Eye (tissue), 1 donor: ENCODE data around the gene ITPR2.
"Not testable (repeated sequence)": the region's sequence is repeated elsewhere in the genome, so short reads cannot be mapped to it uniquely, and the experiment has no call there.

Source experiments
- DNase-seq: peaks from one replicate; pipeline ENCODE4 v3.0.0-alpha.2; 2015

ITPR2 gene

DNA sequence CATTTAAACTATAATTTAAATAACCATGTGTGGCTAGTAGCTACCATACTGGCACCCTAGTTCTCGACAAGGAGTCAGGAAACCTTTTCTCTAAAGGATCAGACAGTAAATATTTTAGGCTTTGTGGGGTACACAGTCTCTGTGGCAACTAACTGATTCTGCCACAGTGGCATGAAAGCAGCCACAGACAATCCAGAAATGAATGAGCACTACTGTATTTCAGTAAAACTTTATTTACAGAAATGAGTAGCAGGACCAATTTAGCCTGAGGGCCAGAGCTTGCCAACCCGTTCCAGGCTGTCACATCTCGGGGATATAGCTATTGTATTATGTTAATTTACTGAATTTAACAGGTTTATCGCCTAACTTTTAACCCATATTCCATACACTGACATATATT is 278.7 kb downstream of the ITPR2 start:
- no peak for DNase-seq

- DNase-seq: no peak
Measured at GRCh38 chr12:26551385-26551784, 281.6 kb downstream of the ITPR2 start.

DNA sequence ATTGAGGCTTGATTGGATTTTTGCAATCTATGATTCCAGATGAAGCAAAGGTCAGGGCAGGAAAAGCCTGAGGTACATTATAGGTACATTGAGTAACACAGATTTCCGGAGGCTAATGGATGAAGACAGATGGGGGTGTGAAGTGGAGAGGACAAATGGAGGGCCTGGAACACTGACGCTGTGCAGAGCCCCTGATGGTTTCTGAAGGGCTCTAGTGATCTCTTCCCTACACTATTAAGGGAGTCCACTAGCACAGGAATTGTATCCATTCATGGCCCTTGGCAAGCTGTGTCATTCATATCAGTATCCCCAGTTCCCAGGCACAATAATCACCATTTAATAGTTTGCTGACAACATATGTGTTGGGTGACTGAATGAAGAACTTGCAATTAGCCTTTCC is 284.8 kb downstream of the ITPR2 start:
- no peak for DNase-seq

DNA sequence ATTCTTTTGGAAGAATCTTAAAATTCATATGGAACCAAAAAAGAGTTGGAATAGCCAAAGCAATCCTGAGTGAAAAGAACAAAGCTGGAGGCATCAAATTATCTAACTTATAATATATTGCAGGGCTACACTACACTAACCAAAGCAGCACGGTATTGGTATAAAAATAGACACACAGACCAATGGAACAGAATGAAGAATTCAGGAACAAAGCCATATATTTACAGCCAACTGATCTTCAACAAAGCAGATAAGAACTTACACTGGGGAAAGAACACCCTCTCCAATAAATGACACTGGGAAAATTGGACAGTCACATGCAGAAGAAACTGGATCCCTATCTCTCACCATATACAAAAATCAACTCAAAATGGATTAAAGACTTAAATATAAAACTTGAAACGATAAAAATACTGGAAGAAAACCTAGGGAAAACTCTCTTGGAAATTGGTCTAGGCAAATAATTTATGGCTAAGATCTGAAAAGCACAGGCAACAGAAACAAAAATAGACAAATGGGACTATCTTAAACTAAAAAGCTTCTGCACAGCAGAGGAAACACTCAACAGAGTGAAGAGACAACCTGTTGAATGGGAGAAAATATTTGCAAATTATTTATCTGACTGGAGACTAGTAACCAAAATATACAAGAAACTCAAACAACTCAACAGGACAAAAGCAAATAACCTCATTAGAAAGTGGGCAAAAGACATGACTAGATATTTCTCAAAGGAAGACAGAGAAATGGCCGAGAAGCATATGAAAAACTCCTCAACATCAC is 286.3 kb downstream of the ITPR2 start:
- no peak for DNase-seq

DNA sequence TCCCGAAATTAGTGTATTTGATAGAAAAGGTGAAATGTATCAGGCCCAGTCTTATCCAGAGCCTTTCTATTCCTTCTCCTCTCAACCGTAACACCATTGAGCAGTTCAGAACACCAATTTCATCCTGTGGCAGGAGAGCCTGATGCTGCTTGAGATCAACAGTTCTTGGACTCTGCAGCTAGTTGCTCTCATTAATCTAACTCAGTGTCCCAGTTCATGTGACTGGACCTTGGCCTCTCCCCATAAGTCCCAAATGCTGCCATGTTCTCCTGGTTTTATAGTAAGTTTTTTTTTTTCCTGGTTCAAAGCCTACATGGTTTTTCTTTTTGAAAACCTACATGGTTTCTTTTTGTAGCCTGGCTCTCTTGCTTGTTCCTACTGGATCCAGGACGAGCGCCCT is 293.9 kb downstream of the ITPR2 start:
- DNase-seq: no peak

DNA sequence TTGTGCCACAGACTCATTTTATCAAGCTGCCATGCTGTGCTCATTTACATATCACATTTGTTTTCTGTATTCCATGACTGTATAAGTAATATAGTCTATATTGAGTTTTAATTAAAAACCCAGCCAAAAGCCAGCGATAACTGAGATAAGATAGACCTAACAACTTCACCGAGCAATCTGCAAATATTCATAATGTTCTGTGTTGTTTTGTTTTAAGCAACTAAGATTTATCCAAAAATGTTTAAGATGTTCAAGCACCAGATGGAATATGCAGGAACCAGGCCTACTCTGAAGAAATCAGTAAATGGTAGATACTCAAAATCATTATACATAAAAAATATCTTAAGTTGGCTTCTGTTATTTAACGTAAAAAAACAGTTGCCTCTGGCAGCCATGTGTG is 295.3 kb downstream of the ITPR2 start:
- DNase-seq: no peak

- DNase-seq: no peak
Measured at GRCh38 chr12:26537126-26537525, 295.9 kb downstream of the ITPR2 start.

- DNase-seq: no peak
Measured at GRCh38 chr12:26535826-26536225, 297.2 kb downstream of the ITPR2 start.

- DNase-seq: no peak
Measured at GRCh38 chr12:26534071-26534470, 298.9 kb downstream of the ITPR2 start.

- DNase-seq: no peak
Measured at GRCh38 chr12:26533211-26533610, 299.8 kb downstream of the ITPR2 start.

DNA sequence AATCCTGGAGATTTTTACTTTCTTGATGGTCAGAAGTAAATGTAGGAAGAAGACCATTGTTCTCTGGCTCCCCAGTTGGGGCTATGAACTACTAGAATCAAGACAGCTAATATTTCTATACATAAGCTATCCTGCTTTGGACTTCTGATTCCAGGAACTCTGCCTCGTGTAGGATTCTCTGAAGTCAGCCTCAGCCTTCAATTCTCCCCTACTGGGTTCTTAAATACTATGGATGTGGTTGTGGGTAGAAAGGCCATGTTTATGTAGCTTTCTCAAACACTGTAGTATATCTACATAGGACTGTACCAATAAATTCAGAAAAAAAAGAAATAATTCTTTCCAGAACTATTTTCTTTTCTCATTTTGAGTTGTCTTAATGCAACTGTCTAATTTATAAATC is 302.5 kb downstream of the ITPR2 start:
- no peak for DNase-seq

DNA sequence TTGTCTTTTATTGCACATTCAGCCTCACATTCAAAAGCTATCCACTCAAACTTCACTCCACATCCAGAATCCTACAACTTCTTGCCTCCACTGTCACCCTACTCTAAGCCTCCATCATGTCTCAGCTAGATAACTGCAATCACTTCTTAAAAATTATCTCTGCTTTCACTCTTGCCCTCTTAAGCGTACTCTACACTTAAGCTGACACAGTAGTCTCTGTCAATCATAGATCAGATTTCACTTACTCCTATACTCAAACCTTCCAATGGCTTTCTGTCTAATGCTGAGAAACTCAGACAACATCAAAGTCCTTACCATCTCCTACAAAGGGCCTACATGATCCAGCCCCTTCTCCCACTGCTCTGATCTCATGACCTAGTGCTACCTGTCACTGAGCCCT is 304.1 kb downstream of the ITPR2 start:
- no peak for DNase-seq

DNA sequence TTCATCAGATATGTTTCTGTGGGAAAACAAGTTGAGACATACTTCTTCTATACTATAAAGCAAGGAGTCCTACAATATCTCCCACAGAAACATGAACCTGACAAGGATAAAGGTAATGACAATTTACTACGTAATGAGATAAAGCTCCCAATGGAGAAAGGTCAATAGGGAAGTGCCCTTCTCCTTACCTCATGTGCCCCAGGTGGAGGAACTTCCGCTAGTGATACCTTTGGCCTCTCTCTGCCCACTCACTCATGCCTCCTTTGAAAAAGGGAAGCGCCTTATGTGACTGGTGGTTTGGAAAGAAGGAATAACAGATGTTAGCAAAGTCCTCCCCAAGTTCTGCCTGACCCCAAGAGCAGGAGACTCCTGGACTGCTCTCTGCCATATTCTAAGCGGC is 305.3 kb downstream of the ITPR2 start:
- DNase-seq: no peak

DNA sequence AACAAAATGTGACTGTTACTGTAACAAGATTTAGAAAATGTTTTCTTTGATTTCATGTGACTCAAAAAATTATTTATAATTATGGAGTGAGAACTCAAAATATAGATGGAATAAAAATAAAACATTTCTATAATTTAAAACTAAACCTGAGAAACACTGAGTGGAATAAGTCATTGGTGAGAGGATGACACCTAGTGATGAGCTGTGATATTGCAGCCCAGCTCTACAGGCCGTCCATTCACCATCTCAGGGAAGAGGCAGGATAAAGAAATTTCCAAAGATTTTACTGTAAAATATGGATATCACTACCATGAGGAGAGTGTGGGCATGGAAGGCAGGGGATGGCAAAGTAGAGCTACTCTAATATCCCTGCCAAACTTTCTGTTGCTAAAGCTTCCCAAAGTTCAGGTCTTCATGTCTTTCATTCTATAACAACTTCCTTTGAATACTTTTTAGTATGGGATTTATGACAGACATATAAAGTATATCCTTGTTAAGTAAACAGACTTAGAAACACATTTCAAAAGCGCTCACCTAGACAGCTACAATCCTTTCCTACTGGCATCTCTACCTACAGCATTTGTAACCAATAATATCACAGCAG is 308.0 kb downstream of the ITPR2 start:
- DNase-seq: no peak

DNA sequence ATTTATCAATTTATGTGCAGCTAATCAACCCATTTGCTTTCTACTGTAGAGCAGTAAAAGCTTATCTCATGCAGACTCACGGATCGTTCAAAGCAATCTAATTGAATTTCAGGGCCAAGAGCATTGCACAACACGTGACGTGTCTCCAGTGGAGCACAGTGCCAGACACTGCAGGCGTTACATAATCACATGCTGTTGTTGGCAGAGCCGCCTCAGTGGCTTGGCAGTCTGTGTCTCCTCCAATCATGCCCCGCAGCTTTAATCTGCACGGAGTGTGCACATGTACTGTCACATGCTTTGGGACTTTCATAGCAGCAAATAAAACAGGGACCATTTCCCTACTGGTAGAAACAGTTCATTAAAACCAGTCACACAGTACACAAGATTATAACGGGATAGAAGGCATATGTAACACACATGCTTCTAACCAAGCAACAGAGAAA is 309.3 kb downstream of the ITPR2 start:
- DNase-seq: peak; percentile 83

DNA sequence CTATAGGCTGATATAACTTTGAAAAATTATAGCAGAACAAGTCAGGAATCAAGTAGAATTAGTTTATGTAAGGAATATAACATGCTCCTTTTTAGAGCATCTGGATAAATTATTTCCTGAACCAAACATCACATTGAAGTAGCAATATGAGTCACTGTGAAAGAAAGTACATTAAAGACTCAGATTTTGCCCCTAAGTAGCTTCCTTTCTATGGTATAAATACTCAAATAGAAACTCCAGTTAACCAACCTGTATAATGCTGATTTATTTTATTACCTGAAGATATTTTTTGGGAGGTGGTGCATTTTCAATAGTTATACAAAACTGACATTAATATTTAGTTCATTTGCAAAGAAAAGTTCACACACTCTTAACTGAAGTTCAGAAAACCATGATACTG is 312.1 kb downstream of the ITPR2 start:
- no peak for DNase-seq

GRCh38 chr12:26520109-26520508 is 312.9 kb downstream of the ITPR2 start:
- no peak for DNase-seq

GRCh38 chr12:26519462-26519861 is 313.5 kb downstream of the ITPR2 start:
- no peak for DNase-seq

GRCh38 chr12:26517320-26517719 is 315.7 kb downstream of the ITPR2 start:
- DNase-seq: not testable (repeated sequence)

GRCh38 chr12:26514364-26514763 is 318.6 kb downstream of the ITPR2 start:
- no peak for DNase-seq

DNA sequence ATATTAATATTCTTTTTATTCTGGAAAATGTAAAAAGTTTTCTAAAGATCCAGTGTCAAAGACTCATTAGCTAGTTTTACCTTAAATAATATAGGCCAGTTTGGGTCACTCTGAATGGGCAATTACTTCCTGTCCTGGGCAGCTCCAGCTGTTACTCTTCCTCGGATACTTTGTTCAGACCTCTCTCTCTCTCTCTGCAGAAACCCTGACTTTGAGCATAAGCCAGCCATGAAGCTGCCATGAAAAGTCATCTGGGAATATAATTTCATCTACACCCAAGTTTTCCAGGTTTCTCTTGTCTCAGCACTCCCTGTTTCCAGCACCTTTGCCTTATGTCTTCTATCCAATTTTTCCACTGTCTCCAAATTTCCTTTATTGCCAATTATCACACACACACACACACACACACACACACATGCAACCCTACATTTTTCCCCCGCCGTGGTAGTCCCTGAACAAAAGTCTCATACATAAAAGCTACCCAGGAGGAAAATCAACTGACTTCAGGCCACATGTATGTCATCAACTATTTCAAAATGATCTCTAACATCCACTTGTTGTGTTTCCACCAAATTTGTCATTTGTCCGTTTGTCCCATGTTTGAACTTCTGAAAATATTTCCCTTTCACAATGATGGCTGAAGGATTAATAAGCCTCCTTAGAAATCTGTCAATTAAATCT is 319.5 kb downstream of the ITPR2 start:
- DNase-seq: peak; percentile 23

GRCh38 chr12:26512213-26512612 is 320.8 kb downstream of the ITPR2 start:
- DNase-seq: no peak

DNA sequence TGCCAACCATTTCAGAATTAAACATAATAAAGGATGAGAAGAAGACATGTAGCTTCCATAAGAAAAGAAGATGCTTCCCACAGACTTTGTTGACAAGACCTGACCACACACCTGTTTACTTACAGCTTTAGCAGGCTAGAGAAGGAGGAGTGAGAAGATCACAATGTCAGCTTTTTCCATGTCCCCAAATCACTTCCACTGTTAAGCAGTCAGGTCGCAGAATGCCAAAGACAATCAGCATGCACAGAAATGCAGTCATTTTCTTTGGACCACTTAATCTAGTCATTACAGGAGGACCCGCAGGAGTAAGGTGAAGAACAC is 322.7 kb downstream of the ITPR2 start:
- no peak for DNase-seq

- DNase-seq: no peak
Measured at GRCh38 chr12:26507613-26508012, 325.4 kb downstream of the ITPR2 start.
